Erythroblast (primary cell): ENCODE data around the gene STAM2.
"Not testable (repeated sequence)": the region's sequence is repeated elsewhere in the genome, so short reads cannot be mapped to it uniquely, and the experiment has no call there.

ENCODE experiments used
- DNase-seq, 2 experiments: peaks; one replicate each; lab custom pipeline; 2025; lab: John Stamatoyannopoulos, UW
- GATA1 ChIP-seq: IDR thresholded peaks from 2 replicates; pipeline ENCODE4 v1.6.1; 2011; ENCODE audit warnings: low read depth, mild to moderate bottlenecking, control low read depth, low read length, moderate library complexity
- POLR2A ChIP-seq: IDR thresholded peaks from 2 replicates; pipeline ENCODE4 v1.6.1; 2011; ENCODE audit warnings: mild to moderate bottlenecking, low read length

The STAM2 gene

GRCh38 chr2:152186262-152186661, 10.7 kb upstream of the STAM2 start:
- no peak for TF ChIP-seq GATA1
- TF ChIP-seq POLR2A: no peak
- DNase-seq: no peak

- TF ChIP-seq GATA1 (no peak), POLR2A (no peak)
- DNase-seq: no peak
These were observed 8.0 kb upstream of the STAM2 start for GRCh38 chr2:152183401-152184073.

- not testable (repeated sequence) for DNase-seq
These were observed 2.1 kb upstream of the STAM2 start for GRCh38 chr2:152177667-152178066.

- DNase-seq: no peak
- TF ChIP-seq POLR2A: no peak
- no peak for TF ChIP-seq GATA1
These were observed 651 bp upstream of the STAM2 start for GRCh38 chr2:152176113-152176714.

- no peak for DNase-seq
- no peak for TF ChIP-seq GATA1
- no peak for TF ChIP-seq POLR2A
These were observed 573 bp downstream of the STAM2 start for GRCh38 chr2:152175012-152175367.

- TF ChIP-seq GATA1 (no peak), POLR2A (no peak)
These were observed 989 bp downstream of the STAM2 start for GRCh38 chr2:152174574-152174973.

GRCh38 chr2:152173831-152174230, 1.7 kb downstream of the STAM2 start:
- DNase-seq: no peak
- TF ChIP-seq GATA1 (no peak), POLR2A (no peak)

More at GRCh38 chr2:152174574-152174973, 989 bp downstream of the STAM2 start:
- no peak for DNase-seq

GRCh38 chr2:152172201-152172785, 3.3 kb downstream of the STAM2 start:
- DNase-seq: not testable (repeated sequence)

- TF ChIP-seq GATA1 (no peak), POLR2A (no peak)
- no peak for DNase-seq
These were observed 3.8 kb downstream of the STAM2 start for GRCh38 chr2:152171718-152172117.

- not testable (repeated sequence) for DNase-seq
These were observed 6.4 kb downstream of the STAM2 start for GRCh38 chr2:152169158-152169557.

GRCh38 chr2:152167470-152167869, 8.1 kb downstream of the STAM2 start:
- not testable (repeated sequence) for DNase-seq

- TF ChIP-seq GATA1 (no peak), POLR2A (no peak)
- no peak for DNase-seq
These were observed 8.5 kb downstream of the STAM2 start for GRCh38 chr2:152167065-152167464.

- peak; percentile 20 to 45 for DNase-seq
- TF ChIP-seq POLR2A: no peak
- TF ChIP-seq GATA1: no peak
These were observed 8.9 kb downstream of the STAM2 start for GRCh38 chr2:152166633-152167032.

GRCh38 chr2:152165780-152166179, 9.8 kb downstream of the STAM2 start:
- TF ChIP-seq GATA1 (no peak), POLR2A (no peak)
- DNase-seq: no peak

GRCh38 chr2:152165306-152165705, 10.3 kb downstream of the STAM2 start:
- TF ChIP-seq GATA1 (no peak), POLR2A (no peak)
- DNase-seq: no peak

GRCh38 chr2:152163669-152164068, 11.9 kb downstream of the STAM2 start:
- DNase-seq: not testable (repeated sequence)

GRCh38 chr2:152162141-152162540, 13.4 kb downstream of the STAM2 start:
- TF ChIP-seq POLR2A (no peak), GATA1 (no peak)
- no peak for DNase-seq
